GM12892 (cell line): ENCODE results near the gene ZFPM1.

Source experiments
- POLR2A ChIP-seq: IDR thresholded peaks from 2 replicates; pipeline ENCODE4 v1.6.1; 2011; ENCODE audit warnings: low read depth, low read length, control low read depth
- POLR2AphosphoS5 ChIP-seq: IDR thresholded peaks from 2 replicates; pipeline ENCODE4 v1.6.1; 2011; ENCODE audit warnings: low read depth, low read length, control low read depth
- TAF1 ChIP-seq: IDR thresholded peaks from 2 replicates; pipeline ENCODE4 v1.6.1; 2011; ENCODE audit warnings: low read depth, mild to moderate bottlenecking, control low read depth, low read length, borderline replicate concordance

- no peak for TF ChIP-seq POLR2AphosphoS5
- no peak for TF ChIP-seq TAF1
- no peak for TF ChIP-seq POLR2A
These were observed 42.2 kb downstream of the ZFPM1 start for GRCh38 chr16:88495268-88495772.
